ENCODE measurements around the gene GPS2.
"Not testable (repeated sequence)": the region's sequence is repeated elsewhere in the genome, so short reads cannot be mapped to it uniquely, and the experiment has no call there.

GPS2 gene

GRCh38 chr17:7336240-7337175 lies 21.3 kb upstream of the GPS2 start, which contains the start of gene ACAP1:
ACAP1 (plus strand) TSS chr17:7336529; CDS start chr17:7336735, 206 bp downstream.
- H3K4me3 ChIP-seq (ENCODE audit: low read depth, low read length) = peak within 1 kb of the TSS; percentile 94
- TF ChIP-seq, protein P1, sequence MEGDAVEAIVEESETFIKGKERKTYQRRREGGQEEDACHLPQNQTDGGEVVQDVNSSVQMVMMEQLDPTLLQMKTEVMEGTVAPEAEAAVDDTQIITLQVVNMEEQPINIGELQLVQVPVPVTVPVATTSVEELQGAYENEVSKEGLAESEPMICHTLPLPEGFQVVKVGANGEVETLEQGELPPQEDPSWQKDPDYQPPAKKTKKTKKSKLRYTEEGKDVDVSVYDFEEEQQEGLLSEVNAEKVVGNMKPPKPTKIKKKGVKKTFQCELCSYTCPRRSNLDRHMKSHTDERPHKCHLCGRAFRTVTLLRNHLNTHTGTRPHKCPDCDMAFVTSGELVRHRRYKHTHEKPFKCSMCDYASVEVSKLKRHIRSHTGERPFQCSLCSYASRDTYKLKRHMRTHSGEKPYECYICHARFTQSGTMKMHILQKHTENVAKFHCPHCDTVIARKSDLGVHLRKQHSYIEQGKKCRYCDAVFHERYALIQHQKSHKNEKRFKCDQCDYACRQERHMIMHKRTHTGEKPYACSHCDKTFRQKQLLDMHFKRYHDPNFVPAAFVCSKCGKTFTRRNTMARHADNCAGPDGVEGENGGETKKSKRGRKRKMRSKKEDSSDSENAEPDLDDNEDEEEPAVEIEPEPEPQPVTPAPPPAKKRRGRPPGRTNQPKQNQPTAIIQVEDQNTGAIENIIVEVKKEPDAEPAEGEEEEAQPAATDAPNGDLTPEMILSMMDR (IDR thresholded peaks at IDR 0.05; ENCODE audit: insufficient read depth, low read depth, low read length, missing control alignments) = no peak
- peak; percentile 88 for DNase-seq (ENCODE audit: low read depth)

- H3K4me3 ChIP-seq (ENCODE audit: low read depth, low read length) = peak overlapping the region; percentile 94
- not testable (repeated sequence) for DNase-seq (ENCODE audit: low read depth)
Observed at GRCh38 chr17:7335765-7336164, 20.6 kb upstream of the GPS2 start.

- no peak overlapping the region for H3K4me3 ChIP-seq (ENCODE audit: low read depth, low read length)
- DNase-seq (ENCODE audit: low read depth) = no peak
- TF ChIP-seq, protein P1 (IDR thresholded peaks at IDR 0.05; ENCODE audit: insufficient read depth, low read depth, low read length, missing control alignments) = no peak
Observed at GRCh38 chr17:7334938-7335538, 19.9 kb upstream of the GPS2 start.

GRCh38 chr17:7332600-7333069 lies 17.5 kb upstream of the GPS2 start:
- peak overlapping the region; percentile 32 for H3K4me3 ChIP-seq (ENCODE audit: low read depth, low read length)
- DNase-seq (ENCODE audit: low read depth) = peak; percentile 84

DNA sequence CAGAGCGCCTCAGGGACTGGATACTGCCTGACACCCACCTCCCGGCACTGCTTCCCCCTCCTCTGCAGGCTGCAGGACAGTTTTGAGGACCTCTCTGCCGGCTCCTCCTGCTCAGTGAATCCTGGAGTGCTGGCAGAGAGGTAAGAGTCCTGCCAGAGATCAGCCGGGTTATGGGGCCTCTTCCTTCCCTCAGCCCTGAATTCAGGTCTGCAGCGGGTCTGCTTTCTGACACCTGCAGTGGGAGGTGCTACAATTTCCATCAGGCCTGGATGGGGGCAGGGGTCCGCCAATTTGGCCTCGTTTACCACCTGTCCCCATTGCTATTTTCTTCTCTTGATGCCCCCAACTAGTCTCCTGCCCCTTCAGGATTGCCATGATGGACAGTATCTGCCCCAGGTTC lies 17.0 kb upstream of the GPS2 start:
- TF ChIP-seq, protein P1 (IDR thresholded peaks at IDR 0.05; ENCODE audit: insufficient read depth, low read depth, low read length, missing control alignments) = no peak
- DNase-seq (ENCODE audit: low read depth) = no peak

GRCh38 chr17:7330638-7331015 lies 15.5 kb upstream of the GPS2 start:
- DNase-seq (ENCODE audit: low read depth) = no peak
- TF ChIP-seq, protein P1 (IDR thresholded peaks at IDR 0.05; ENCODE audit: insufficient read depth, low read depth, low read length, missing control alignments) = no peak
- peak overlapping the region; percentile 74 for H3K4me3 ChIP-seq (ENCODE audit: low read depth, low read length)

More for the DNA sequence above, 17.0 kb upstream of the GPS2 start:
- peak overlapping the region; percentile 32 for H3K4me3 ChIP-seq (ENCODE audit: low read depth, low read length)

DNA sequence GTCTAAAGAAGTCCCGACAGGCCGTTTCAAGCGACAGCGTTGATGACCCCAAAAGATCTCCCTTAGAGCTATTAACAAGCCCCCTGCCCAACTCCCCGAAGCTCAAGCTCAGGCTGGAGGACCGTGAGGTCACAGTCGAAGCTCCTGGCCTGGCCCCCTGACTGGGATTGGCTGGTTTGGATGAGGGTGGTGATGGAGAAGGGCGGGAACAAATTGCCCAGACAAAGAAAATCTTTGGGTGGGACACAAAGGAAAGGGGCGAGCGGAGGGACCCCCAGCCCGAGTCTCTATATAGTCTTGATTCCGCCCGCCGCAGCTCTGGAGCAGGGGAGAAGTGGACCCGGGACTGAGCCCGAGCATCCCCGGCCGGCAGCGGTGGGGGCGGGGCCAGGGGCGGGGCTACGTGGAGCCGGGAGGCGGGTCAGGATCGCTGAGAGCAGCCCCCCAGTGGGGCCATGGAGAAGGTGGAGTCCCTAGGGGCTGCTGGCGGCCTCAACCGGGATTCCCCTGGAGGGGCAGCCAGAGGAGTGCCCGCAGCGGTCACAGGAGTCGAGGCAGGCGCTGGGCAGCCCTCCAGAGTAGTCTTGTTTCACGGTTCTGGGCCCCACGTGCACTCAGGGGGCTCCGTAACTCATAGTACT lies 15.0 kb upstream of the GPS2 start:
- DNase-seq (ENCODE audit: low read depth) = peak; percentile 89
- TF ChIP-seq, protein P1 (IDR thresholded peaks at IDR 0.05; ENCODE audit: insufficient read depth, low read depth, low read length, missing control alignments) = no peak
- H3K4me3 ChIP-seq (ENCODE audit: low read depth, low read length) = peak overlapping the region; percentile 74

Data from GM12865 (cell line).